ENCODE results near the gene FAM25G.
"Not testable (repeated sequence)": the region's sequence is repeated elsewhere in the genome, so short reads cannot be mapped to it uniquely, and the experiment has no call there.

FAM25G gene

DNA sequence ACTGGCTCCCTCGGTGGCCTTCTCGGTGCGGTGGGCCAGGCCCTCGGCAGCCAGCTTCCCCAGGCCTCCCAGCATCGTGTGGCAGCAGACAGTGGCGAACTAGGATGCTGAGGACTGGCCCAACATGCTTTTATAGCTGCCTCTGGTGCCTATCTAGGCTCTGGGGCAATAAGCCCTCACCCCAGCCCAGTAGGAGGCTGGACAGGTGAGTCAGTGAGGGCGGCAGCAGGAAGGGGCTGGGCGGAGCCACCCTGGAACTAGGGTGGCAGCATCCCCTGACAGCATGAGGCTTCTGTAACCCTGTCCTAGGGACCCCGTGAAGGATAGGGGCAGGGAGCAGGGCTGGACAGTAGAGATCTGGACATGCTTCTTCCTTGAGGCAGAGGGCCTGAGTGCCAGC lies at the start of gene FAM25G:
FAM25G (minus strand) TSS at position 101 of the 400 bp plus-strand sequence; CDS start at position 75, 26 bp downstream.
- DNase-seq = not testable (repeated sequence)

- DNase-seq = not testable (repeated sequence)
These were observed 44.9 kb upstream of the FAM25G start for GRCh38 chr10:47536430-47536829.

- DNase-seq = not testable (repeated sequence)
These were observed 32.0 kb upstream of the FAM25G start, which contains the start of gene AGAP9 for GRCh38 chr10:47523475-47523874. Gene AGAP9 (minus strand): TSS chr10:47523638. CDS start chr10:47523526, 112 bp downstream.

DNA sequence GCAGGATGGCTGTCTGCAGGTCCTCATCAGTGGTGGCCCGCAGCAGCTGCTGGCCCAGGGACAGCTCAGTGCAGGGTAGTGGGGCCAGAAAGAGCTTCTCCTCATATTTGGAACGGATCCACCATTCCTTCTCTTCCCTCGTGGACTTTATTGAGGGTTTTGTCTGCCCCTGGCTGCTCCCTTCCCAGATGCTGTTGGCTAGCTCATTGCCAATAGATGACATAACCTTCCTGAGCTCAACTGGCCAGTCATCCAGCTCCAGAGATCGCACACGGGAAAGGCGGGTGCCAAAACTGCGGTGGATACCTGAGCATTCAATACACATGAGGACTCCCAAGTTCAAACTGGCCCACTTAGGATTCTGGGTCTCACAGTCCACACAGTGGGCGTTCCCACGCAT lies 10.8 kb upstream of the FAM25G start:
- not testable (repeated sequence) for DNase-seq

DNA sequence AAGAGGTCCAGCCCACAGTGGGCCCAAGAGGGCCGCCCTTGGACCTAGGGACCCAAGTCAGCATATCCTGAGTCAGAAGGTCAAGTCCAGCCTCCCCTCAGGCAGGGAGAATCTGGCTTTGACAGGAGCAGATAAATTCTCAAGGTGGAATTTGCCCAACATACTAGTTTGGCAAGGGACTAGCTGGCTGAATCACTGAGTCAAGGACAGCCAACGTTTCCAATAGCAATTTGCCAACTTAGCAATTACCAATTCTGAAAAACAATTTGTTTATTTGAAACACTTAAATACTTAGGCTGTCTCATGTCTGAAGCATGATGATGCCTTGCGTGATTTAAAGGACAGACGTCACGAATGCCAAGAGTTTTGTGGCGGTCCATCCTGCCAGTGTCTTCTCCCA lies 2.7 kb upstream of the FAM25G start:
- not testable (repeated sequence) for DNase-seq

DNA sequence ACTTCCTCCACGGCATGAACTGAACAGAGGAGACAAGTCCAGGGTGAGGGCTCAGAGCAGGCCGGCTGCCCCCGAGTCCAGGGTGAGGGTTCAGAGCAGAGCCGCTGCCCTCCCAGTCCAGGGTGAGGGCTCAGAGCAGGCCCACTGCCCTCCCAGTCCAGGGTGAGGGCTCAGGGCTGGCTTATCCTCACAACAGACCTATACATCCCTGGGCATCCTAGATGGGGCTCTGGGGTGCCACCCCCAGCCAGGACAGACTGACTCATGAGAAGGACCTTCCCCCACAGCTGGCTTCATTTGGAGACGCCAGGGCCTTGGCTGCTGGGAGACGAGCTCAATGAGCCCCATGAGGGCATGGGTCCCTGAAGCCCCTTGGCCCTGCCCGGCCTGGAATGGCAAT lies 1.9 kb downstream of the FAM25G start:
- not testable (repeated sequence) for DNase-seq

GRCh38 chr10:47485943-47486342 lies 5.6 kb downstream of the FAM25G start:
- DNase-seq = not testable (repeated sequence)

GRCh38 chr10:47484786-47485185 lies 6.7 kb downstream of the FAM25G start:
- not testable (repeated sequence) for DNase-seq

GRCh38 chr10:47483923-47484322 lies 7.6 kb downstream of the FAM25G start, which contains the start of gene ANXA8:
Gene ANXA8 (minus strand): TSS chr10:47484115. CDS start chr10:47483933, 182 bp downstream.
- not testable (repeated sequence) for DNase-seq

GRCh38 chr10:47482367-47482766 lies 9.1 kb downstream of the FAM25G start:
- not testable (repeated sequence) for DNase-seq

- DNase-seq = not testable (repeated sequence)
These were observed 9.7 kb downstream of the FAM25G start for GRCh38 chr10:47481768-47482181.

- not testable (repeated sequence) for DNase-seq
These were observed 10.2 kb downstream of the FAM25G start for GRCh38 chr10:47481182-47481766.

GRCh38 chr10:47480133-47480532 lies 11.4 kb downstream of the FAM25G start:
- not testable (repeated sequence) for DNase-seq

GRCh38 chr10:47478114-47478513 lies 13.4 kb downstream of the FAM25G start:
- not testable (repeated sequence) for DNase-seq

- not testable (repeated sequence) for DNase-seq
These were observed 14.4 kb downstream of the FAM25G start for GRCh38 chr10:47477078-47477477.

- not testable (repeated sequence) for DNase-seq
These were observed 16.4 kb downstream of the FAM25G start for GRCh38 chr10:47475101-47475500.

GRCh38 chr10:47473516-47473915 lies 18.0 kb downstream of the FAM25G start:
- not testable (repeated sequence) for DNase-seq

GRCh38 chr10:47472647-47473046 lies 18.9 kb downstream of the FAM25G start:
- DNase-seq = not testable (repeated sequence)

DNA sequence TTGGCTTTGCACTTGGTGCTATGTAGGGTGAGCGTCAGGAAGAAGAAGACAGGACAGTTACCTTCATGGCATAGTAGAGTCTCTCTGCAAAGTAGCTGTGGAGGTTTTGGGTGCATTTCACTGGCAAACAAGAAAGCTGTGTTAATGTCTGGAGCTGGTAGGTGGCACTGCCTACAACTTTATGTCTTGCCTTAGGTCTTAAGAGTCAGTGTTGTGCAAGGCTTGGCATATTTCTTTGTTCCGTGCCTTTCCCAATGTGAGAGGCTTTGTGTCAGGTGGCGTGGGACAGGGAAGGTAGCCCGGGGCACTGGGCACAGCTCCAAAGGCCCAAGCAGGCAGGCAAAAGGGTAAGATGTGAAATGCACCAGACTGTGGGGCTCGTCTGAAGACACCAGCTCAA lies 19.4 kb downstream of the FAM25G start:
- not testable (repeated sequence) for DNase-seq

GRCh38 chr10:47468731-47469528 lies 22.6 kb downstream of the FAM25G start:
- not testable (repeated sequence) for DNase-seq

DNA sequence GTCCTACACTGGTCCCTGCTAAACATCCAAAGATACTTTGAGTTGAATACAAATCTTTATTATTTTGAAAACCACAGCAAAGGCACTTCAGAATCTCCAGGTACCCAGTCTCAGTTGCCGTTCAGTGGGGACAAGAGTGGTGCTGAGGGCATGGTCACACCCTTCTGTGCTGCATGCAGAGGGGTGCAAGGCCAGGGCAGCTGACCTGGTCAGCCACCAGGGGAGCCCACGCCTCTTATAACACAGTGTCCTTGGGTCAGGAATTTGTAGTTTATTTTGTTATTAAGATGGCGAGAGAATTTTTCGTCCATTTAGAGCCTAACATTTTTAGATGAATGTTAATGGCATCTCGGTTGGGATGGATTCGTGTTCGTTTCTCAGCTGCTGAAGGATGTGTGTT lies 23.5 kb downstream of the FAM25G start:
- not testable (repeated sequence) for DNase-seq

GRCh38 chr10:47467458-47467857 lies 24.0 kb downstream of the FAM25G start:
- DNase-seq = not testable (repeated sequence)

DNA sequence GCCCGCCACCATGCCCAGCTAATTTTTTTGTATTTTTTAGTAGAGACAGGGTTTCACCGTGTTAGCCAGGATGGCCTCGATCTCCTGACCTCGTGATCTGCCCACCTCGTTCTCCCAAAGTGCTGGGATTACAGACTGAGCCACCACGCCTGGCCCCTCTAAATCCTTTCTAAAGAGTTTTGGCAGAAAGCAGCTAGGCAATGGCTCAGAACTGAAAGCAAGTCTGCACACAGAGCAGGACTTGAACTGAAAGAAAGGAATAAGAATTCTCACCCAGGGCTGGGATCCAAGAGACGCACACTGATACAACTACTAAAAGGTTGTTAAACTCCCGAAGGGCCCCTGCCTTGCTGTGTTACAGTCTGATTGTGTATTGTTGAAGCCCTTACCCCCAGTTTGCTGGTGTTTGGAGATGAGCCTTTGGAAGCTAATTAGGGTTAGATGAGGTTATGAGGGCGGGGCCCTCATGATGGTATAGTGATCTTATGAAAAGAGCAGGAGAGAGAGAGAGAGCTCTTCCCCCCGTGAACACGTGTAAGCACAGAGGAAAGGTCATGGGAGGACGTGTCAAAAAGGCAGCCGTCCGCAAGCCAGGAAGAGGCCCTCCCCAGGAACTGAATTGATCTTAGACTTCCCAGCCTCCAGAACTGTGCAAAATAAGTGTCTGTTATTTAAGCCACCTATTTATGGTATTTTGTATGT lies 26.1 kb downstream of the FAM25G start:
- DNase-seq = not testable (repeated sequence)
